ENCODE measurements around the gene AGPS.

Gene AGPS

DNA sequence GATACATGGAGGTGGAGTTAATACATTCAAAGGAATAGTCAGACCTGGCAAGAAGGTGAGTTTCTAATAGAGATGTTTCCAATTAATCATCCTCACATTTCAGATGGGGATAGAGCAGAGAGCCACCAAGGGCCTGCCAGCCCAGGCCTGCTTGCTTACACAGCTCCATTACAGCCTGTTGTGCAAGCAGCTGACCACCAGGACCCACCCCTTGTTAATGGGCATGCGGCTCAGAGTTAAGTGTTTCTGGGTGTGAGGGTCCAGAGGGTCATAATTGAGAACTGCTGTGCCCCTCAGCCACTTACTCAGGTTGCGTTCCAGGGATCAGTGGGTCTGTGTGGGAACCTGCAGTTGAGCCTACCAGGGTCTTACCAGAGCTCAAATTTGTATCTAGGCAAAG is 199.8 kb downstream of the AGPS start:
- Mint-ChIP-seq H3K36me3 (ENCODE audit: low read depth) (no peaks in the 10 kb centered on the region), H3K4me3 (no peak overlapping the region), H3K27me3 (peaks cover 18% of the 10 kb centered on the region), H3K27ac (no peak overlapping the region), H3K9me3 (no peaks in the 10 kb centered on the region), H3K4me1 (ENCODE audit: low read depth) (no peaks in the 10 kb centered on the region)
- no peak for DNase-seq

DNA sequence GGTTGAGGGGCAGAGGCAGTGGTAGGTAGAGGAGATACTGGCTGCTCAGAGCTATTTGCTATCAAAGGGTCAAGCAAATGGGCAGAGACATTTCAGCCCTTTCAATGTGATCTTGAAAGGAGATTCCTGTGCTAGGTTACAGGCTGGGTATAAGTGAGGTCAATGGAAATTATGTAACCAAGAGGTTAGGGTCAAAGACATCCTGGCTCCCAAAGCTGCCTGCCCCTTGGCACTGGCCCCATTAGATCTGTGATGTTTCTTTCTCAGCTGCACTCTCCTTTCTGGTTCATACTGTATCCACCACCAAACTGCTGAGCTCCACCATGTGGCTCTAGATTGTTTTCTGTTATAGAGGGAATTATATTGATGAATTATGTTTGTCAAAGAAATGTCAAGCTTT is 200.4 kb downstream of the AGPS start:
- Mint-ChIP-seq H3K4me3 (no peak overlapping the region), H3K36me3 (ENCODE audit: low read depth) (no peaks in the 10 kb centered on the region), H3K27ac (no peak overlapping the region), H3K9me3 (no peaks in the 10 kb centered on the region), H3K27me3 (peaks cover 22% of the 10 kb centered on the region), H3K4me1 (ENCODE audit: low read depth) (no peaks in the 10 kb centered on the region)
- no peak for DNase-seq

DNA sequence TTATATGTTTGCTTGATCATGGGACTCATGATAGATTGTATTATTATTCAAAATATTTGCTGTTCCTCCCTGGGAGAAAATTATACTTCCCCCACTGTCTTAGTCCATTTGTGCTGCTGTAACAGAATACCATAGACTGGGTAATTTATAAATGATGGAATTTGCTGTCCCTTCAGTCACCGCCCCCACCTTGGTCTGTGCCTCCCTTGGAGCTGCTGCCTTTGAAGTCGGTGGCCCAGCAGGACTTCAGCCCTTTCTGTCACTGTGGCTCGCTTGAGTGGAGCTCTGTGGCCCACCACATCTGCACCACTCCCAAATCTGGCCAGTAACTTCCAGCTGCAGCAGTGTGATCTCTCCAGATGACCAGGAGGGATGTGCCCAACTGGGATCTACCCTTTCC is 200.8 kb downstream of the AGPS start:
- no peaks in the 10 kb centered on the region for H3K4me1 Mint-ChIP-seq (ENCODE audit: low read depth)
- H3K4me3 Mint-ChIP-seq: no peak overlapping the region
- H3K27me3 Mint-ChIP-seq: peaks cover 26% of the 10 kb centered on the region
- no peaks in the 10 kb centered on the region for H3K36me3 Mint-ChIP-seq (ENCODE audit: low read depth)
- DNase-seq: no peak
- no peak overlapping the region for H3K27ac Mint-ChIP-seq
- no peaks in the 10 kb centered on the region for H3K9me3 Mint-ChIP-seq

Data from activated T-cell treated with anti-CD3 and anti-CD28 coated beads, Interleukin-2, amount 50 U/mL, for 24 hours (primary cell).